WTC11 (cell line): ENCODE data around the gene FLOT2. TPM values are rescaled to one million over a fixed set of nuclear protein-coding genes. Genes with fewer than 3 reads are reported as not detected.

ENCODE experiments used
- ATAC-seq: fragments of 200-7000 bp; cut with Tn5 transposase; 2 replicates; pipeline ENCODE4 v1.10.0; 2021; ENCODE audit warnings: mild to moderate bottlenecking, moderate library complexity
- Bru-seq: library from RNA; stranded (reverse); fragments of 400-500 nt; gene quantifications from one replicate; lab custom pipeline; 2021; lab: Mats Ljungman, UMichigan
- CTCF ChIA-PET: fragments of 300-600 bp; sonication (Branson Sonifier 250); formaldehyde crosslinking; loops from one replicate; lab custom pipeline; 2021; ENCODE audit warnings: antibody characterized with exemption; lab: Charles Lee
- POLR2A ChIA-PET: fragments of 350-600 bp; sonication (Branson Sonifier 250); formaldehyde crosslinking; loops from one replicate; lab custom pipeline; 2021; ENCODE audit warnings: antibody characterized with exemption; lab: Charles Lee
- DNase-seq: peaks from one replicate; pipeline ENCODE4 v3.0.0; 2021; ENCODE audit warnings: low spot score
- H3K27ac Mint-ChIP-seq: 2 replicates; pipeline ENCODE4 v1.8.0; 2021; ENCODE audit warnings: mixed read lengths
- H3K27me3 Mint-ChIP-seq: 2 replicates; pipeline ENCODE4 v1.8.0; 2021; ENCODE audit warnings: low read depth, mild to moderate bottlenecking, moderate library complexity, mixed read lengths
- H3K36me3 Mint-ChIP-seq: 2 replicates; pipeline ENCODE4 v1.8.0; 2021; ENCODE audit warnings: mixed read lengths
- H3K4me1 Mint-ChIP-seq: 2 replicates; pipeline ENCODE4 v1.8.0; 2022; ENCODE audit warnings: mixed read lengths
- H3K4me3 Mint-ChIP-seq: 2 replicates; pipeline ENCODE4 v1.8.0; 2021; ENCODE audit warnings: mild to moderate bottlenecking, moderate library complexity, mixed read lengths
- H3K9me3 Mint-ChIP-seq: 2 replicates; pipeline ENCODE4 v1.8.0; 2021; ENCODE audit warnings: mixed read lengths
- CBFB ChIP-seq: sonication (generic); formaldehyde crosslinking; IDR thresholded peaks from 2 replicates; pipeline ENCODE4 v1.8.1; 2022; ENCODE audit warnings: mild to moderate bottlenecking, low read depth, missing genetic modification reagents
- EMX1 ChIP-seq: fragments of 250-450 bp; sonication (Bioruptor Pico); IDR thresholded peaks from 2 replicates; pipeline ENCODE4 v1.8.0; 2021; ENCODE audit warnings: mild to moderate bottlenecking
- ETV6 ChIP-seq: sonication (generic); formaldehyde crosslinking; IDR thresholded peaks from 2 replicates; pipeline ENCODE4 v1.8.1; 2022; ENCODE audit warnings: mild to moderate bottlenecking, missing genetic modification reagents
- FOXP1 ChIP-seq: sonication (generic); formaldehyde crosslinking; IDR thresholded peaks from 2 replicates; pipeline ENCODE4 v1.8.0; 2022; ENCODE audit warnings: missing genetic modification reagents, mild to moderate bottlenecking, moderate library complexity, borderline replicate concordance
- GABPB1 ChIP-seq: sonication (generic); formaldehyde crosslinking; IDR thresholded peaks from 2 replicates; pipeline ENCODE4 v1.8.1; 2023; ENCODE audit warnings: mild to moderate bottlenecking, missing genetic modification reagents
- KAT7 ChIP-seq: sonication (generic); formaldehyde crosslinking; IDR thresholded peaks from 2 replicates; pipeline ENCODE4 v1.8.1; 2023; ENCODE audit warnings: missing genetic modification reagents, mild to moderate bottlenecking, borderline replicate concordance
- MYBL2 ChIP-seq: sonication (generic); formaldehyde crosslinking; IDR thresholded peaks from 2 replicates; pipeline ENCODE4 v1.8.1; 2023; ENCODE audit warnings: mild to moderate bottlenecking, moderate library complexity, missing genetic modification reagents
- NFATC4 ChIP-seq: fragments of 250-450 bp; sonication (Bioruptor Pico); IDR thresholded peaks from 2 replicates; pipeline ENCODE4 v1.9.0; 2021; ENCODE audit warnings: mild to moderate bottlenecking
- PRRX2 ChIP-seq: fragments of 250-450 bp; sonication (Bioruptor Pico); IDR thresholded peaks from 2 replicates; pipeline ENCODE4 v1.8.0; 2021; ENCODE audit warnings: mild to moderate bottlenecking
- RELA ChIP-seq: sonication (generic); formaldehyde crosslinking; IDR thresholded peaks from 2 replicates; pipeline ENCODE4 v1.8.1; 2022; ENCODE audit warnings: missing genetic modification reagents, mild to moderate bottlenecking, borderline replicate concordance
- TCF7 ChIP-seq: sonication (generic); formaldehyde crosslinking; IDR thresholded peaks from 2 replicates; pipeline ENCODE4 v1.8.0; 2022; ENCODE audit warnings: mild to moderate bottlenecking, low read depth, missing genetic modification reagents, moderate library complexity
- TEAD1 ChIP-seq: sonication (generic); formaldehyde crosslinking; IDR thresholded peaks from 2 replicates; pipeline ENCODE4 v1.8.0; 2022; ENCODE audit warnings: mild to moderate bottlenecking, missing genetic modification reagents
- TP53 ChIP-seq: sonication (generic); formaldehyde crosslinking; IDR thresholded peaks from 2 replicates; pipeline ENCODE4 v1.8.1; 2023; ENCODE audit warnings: mild to moderate bottlenecking, missing genetic modification reagents
- ZNF138 ChIP-seq: sonication (generic); formaldehyde crosslinking; conservative IDR thresholded peaks from 2 replicates; pipeline ENCODE4 v1.8.1; 2022; ENCODE audit warnings: mild to moderate bottlenecking, moderate library complexity, missing genetic modification reagents
- ZNF219 ChIP-seq: sonication (generic); formaldehyde crosslinking; IDR thresholded peaks from 2 replicates; pipeline ENCODE4 v1.8.0; 2023; ENCODE audit warnings: missing genetic modification reagents, mild to moderate bottlenecking, borderline replicate concordance
- ZNF416 ChIP-seq: fragments of 250-450 bp; sonication (Bioruptor Pico); IDR thresholded peaks from 2 replicates; pipeline ENCODE4 v1.9.0; 2021; ENCODE audit warnings: mild to moderate bottlenecking, inconsistent platforms
- long read RNA-seq, 3 experiments: library from RNA in 1 of 3; library from capped mRNA in 1 of 3; library from polyadenylated mRNA in 1 of 3; unstranded in 2 of 3; stranded (forward) in 1 of 3; transcript quantifications; one replicate each; pipeline ENCODE4 v2.0.0, GENCODE V29; 2021
- total RNA-seq: library from RNA; stranded (reverse); gene quantifications from 3 replicates; pipeline ENCODE4 v1.2.3, GENCODE V29; 2021
- TF ChIP-seq, protein P1 (sequence below): sonication (generic); formaldehyde crosslinking; IDR thresholded peaks from 2 replicates; pipeline ENCODE4 v1.8.1; 2023; ENCODE audit warnings: mild to moderate bottlenecking, missing genetic modification reagents, moderate library complexity
- TF ChIP-seq, protein P2 (sequence below): fragments of 200-600 bp; IDR thresholded peaks from 2 replicates; pipeline ENCODE4 v1.8.0; 2022; ENCODE audit warnings: antibody characterized with exemption
- TF ChIP-seq, protein P3 (sequence below): sonication (generic); formaldehyde crosslinking; IDR thresholded peaks from 2 replicates; pipeline ENCODE4 v1.8.1; 2023; ENCODE audit warnings: mild to moderate bottlenecking, moderate library complexity, missing genetic modification reagents
- TF ChIP-seq, protein P4 (sequence below): fragments of 250-450 bp; sonication (Bioruptor Pico); IDR thresholded peaks from 2 replicates; pipeline ENCODE4 v1.9.0; 2021; ENCODE audit warnings: mild to moderate bottlenecking, borderline replicate concordance
- TF ChIP-seq, protein P5 (sequence below): sonication (generic); formaldehyde crosslinking; IDR thresholded peaks from 2 replicates; pipeline ENCODE4 v1.8.1; 2023; ENCODE audit warnings: mild to moderate bottlenecking, missing genetic modification reagents

Gene FLOT2, protein sequence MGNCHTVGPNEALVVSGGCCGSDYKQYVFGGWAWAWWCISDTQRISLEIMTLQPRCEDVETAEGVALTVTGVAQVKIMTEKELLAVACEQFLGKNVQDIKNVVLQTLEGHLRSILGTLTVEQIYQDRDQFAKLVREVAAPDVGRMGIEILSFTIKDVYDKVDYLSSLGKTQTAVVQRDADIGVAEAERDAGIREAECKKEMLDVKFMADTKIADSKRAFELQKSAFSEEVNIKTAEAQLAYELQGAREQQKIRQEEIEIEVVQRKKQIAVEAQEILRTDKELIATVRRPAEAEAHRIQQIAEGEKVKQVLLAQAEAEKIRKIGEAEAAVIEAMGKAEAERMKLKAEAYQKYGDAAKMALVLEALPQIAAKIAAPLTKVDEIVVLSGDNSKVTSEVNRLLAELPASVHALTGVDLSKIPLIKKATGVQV
- total RNA-seq = 139 to 153 TPM (median 144 TPM) in 3 replicates
- Bru-seq, nascent RNA = percentile 68 among the genes with signal in this experiment
- long read RNA-seq, experiment 1, transcript FLOT2-206 (12 exons, 2,679 nt) = minor isoform, 12 of 715 reads
- long read RNA-seq, experiment 1, transcript FLOT2-202 (11 exons, 2,618 nt) = major isoform, 570 of 715 reads
- long read RNA-seq, experiment 1, transcript FLOT2-210 (11 exons, 2,585 nt) = minor isoform, 9 of 715 reads
- long read RNA-seq, experiment 1, partial matches to known transcripts = 40 of 715 reads
- long read RNA-seq, experiment 1, other reads (novel, unspliced or antisense) = 84 of 715 reads
- long read RNA-seq, experiment 2, transcript FLOT2-202 (11 exons, 2,618 nt) = major isoform, 56 of 148 reads
- long read RNA-seq, experiment 2, partial matches to known transcripts = 42 of 148 reads
- long read RNA-seq, experiment 2, other reads (novel, unspliced or antisense) = 46 of 148 reads
- long read RNA-seq, experiment 3, transcript FLOT2-202 (11 exons, 2,618 nt) = major isoform, 25 of 50 reads
- long read RNA-seq, experiment 3, partial matches to known transcripts = 11 of 50 reads
- long read RNA-seq, experiment 3, other reads (novel, unspliced or antisense) = 13 of 50 reads

DNA sequence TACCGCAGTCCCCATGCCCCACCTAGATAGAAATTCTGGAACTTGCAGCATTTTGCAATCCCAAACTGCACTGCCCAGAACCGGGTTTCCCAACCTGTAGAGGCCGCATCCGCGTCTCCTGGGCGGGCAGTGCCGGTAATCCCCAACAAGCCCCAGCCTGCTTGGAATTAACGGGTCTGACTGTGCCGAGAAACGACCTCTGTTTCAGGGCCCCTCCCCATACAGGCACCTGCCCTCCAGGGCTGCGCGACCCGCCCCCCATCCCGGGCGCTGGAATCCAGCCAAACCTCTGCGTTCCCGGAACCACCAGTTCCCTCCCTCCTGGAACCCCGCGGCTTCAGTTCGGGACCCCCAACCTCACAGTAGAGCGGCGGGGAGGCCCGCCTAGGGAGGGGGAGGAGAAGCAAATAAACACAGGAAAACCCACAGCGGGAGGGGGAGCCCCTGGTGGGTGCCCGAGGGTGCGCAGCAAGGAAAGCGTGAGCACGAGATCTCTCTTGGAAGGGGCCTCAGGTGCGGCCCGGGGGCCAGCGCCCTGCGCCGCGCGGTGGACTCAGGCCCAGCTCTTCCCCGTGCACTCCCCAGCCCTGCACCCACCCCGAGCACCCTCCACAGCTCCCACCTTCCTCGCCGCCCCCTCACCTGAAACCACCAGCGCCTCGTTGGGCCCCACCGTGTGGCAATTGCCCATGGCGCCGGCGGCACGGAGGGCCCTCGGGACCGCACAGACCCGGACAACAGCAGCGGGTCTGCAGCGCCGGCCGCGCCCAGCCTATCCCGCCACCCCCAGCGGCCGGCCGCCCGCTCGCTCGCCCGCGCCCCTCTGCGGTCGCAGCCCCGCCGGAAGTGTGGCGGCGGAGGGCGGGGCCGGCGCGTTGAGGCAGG lies at the start of gene FLOT2:
TSS of gene FLOT2 (minus strand) at position 850 of the 885 bp plus-strand sequence. CDS start at position 691, 159 bp downstream.
- peaks cover 13% of the 10 kb centered on the region for H3K36me3 Mint-ChIP-seq
- H3K27ac Mint-ChIP-seq = peak within 1 kb of the TSS; percentile 93
- ATAC-seq (peak; percentile 69), DNase-seq (peak; percentile 72)
- peaks cover 33% of the 10 kb centered on the region for H3K4me1 Mint-ChIP-seq
- ChIA-PET CTCF (interaction anchor here (0.9 to 5.1 kb wide), 12 partner anchors 15 to 220 kb away, joined by 4 to 55 read pairs (median 6); partner anchors contain the start of genes NEK8, PHF12, RPL23A and TLCD1), POLR2A (interaction anchor here (0.8 to 4.0 kb wide), 6 partner anchors 20 to 178 kb away, joined by 3 to 21 read pairs (median 4); partner anchors contain the start of genes FAM222B, NEK8 and RPL23A)
- no peaks in the 10 kb centered on the region for H3K27me3 Mint-ChIP-seq
- H3K9me3 Mint-ChIP-seq = no peaks in the 10 kb centered on the region
- peak within 1 kb of the TSS; percentile 94 for H3K4me3 Mint-ChIP-seq
- TF ChIP-seq ZNF416 = peak; percentile 59; the same call in 1 of the 2 replicates
- peak; percentile 39; the same call in 1 of the 2 replicates for TF ChIP-seq TEAD1
- TF ChIP-seq, protein P1, sequence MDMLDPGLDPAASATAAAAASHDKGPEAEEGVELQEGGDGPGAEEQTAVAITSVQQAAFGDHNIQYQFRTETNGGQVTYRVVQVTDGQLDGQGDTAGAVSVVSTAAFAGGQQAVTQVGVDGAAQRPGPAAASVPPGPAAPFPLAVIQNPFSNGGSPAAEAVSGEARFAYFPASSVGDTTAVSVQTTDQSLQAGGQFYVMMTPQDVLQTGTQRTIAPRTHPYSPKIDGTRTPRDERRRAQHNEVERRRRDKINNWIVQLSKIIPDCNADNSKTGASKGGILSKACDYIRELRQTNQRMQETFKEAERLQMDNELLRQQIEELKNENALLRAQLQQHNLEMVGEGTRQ (CRISPR knock-in tag) = peak; percentile 48
- peak; percentile 73; the same call in 1 of the 2 replicates for TF ChIP-seq TP53 (CRISPR knock-in tag)
- TF ChIP-seq RELA (CRISPR knock-in tag) = peak; percentile 76; the same call in 1 of the 2 replicates
- no peak for TF ChIP-seq ZNF138 (CRISPR knock-in tag)
- peak; percentile 1 for TF ChIP-seq PRRX2
- TF ChIP-seq, protein P2, sequence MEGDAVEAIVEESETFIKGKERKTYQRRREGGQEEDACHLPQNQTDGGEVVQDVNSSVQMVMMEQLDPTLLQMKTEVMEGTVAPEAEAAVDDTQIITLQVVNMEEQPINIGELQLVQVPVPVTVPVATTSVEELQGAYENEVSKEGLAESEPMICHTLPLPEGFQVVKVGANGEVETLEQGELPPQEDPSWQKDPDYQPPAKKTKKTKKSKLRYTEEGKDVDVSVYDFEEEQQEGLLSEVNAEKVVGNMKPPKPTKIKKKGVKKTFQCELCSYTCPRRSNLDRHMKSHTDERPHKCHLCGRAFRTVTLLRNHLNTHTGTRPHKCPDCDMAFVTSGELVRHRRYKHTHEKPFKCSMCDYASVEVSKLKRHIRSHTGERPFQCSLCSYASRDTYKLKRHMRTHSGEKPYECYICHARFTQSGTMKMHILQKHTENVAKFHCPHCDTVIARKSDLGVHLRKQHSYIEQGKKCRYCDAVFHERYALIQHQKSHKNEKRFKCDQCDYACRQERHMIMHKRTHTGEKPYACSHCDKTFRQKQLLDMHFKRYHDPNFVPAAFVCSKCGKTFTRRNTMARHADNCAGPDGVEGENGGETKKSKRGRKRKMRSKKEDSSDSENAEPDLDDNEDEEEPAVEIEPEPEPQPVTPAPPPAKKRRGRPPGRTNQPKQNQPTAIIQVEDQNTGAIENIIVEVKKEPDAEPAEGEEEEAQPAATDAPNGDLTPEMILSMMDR = no peak
- TF ChIP-seq ETV6 (CRISPR knock-in tag) = 0 out of 2 replicates have a peak, but pooled peaks have one; percentile 25
- peak; percentile 88 for TF ChIP-seq FOXP1 (CRISPR knock-in tag)
- TF ChIP-seq KAT7 = peak; percentile 94
- peak; percentile 75; the same call in 1 of the 2 replicates for TF ChIP-seq EMX1 (CRISPR knock-in tag)
- peak; percentile 57; the same call in 1 of the 2 replicates for TF ChIP-seq TCF7 (CRISPR knock-in tag)
- TF ChIP-seq, protein P3, sequence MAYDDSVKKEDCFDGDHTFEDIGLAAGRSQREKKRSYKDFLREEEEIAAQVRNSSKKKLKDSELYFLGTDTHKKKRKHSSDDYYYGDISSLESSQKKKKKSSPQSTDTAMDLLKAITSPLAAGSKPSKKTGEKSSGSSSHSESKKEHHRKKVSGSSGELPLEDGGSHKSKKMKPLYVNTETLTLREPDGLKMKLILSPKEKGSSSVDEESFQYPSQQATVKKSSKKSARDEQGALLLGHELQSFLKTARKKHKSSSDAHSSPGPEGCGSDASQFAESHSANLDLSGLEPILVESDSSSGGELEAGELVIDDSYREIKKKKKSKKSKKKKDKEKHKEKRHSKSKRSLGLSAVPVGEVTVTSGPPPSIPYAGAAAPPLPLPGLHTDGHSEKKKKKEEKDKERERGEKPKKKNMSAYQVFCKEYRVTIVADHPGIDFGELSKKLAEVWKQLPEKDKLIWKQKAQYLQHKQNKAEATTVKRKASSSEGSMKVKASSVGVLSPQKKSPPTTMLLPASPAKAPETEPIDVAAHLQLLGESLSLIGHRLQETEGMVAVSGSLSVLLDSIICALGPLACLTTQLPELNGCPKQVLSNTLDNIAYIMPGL (CRISPR knock-in tag) = peak; percentile 57; the same call in 1 of the 2 replicates
- TF ChIP-seq, protein P4, sequence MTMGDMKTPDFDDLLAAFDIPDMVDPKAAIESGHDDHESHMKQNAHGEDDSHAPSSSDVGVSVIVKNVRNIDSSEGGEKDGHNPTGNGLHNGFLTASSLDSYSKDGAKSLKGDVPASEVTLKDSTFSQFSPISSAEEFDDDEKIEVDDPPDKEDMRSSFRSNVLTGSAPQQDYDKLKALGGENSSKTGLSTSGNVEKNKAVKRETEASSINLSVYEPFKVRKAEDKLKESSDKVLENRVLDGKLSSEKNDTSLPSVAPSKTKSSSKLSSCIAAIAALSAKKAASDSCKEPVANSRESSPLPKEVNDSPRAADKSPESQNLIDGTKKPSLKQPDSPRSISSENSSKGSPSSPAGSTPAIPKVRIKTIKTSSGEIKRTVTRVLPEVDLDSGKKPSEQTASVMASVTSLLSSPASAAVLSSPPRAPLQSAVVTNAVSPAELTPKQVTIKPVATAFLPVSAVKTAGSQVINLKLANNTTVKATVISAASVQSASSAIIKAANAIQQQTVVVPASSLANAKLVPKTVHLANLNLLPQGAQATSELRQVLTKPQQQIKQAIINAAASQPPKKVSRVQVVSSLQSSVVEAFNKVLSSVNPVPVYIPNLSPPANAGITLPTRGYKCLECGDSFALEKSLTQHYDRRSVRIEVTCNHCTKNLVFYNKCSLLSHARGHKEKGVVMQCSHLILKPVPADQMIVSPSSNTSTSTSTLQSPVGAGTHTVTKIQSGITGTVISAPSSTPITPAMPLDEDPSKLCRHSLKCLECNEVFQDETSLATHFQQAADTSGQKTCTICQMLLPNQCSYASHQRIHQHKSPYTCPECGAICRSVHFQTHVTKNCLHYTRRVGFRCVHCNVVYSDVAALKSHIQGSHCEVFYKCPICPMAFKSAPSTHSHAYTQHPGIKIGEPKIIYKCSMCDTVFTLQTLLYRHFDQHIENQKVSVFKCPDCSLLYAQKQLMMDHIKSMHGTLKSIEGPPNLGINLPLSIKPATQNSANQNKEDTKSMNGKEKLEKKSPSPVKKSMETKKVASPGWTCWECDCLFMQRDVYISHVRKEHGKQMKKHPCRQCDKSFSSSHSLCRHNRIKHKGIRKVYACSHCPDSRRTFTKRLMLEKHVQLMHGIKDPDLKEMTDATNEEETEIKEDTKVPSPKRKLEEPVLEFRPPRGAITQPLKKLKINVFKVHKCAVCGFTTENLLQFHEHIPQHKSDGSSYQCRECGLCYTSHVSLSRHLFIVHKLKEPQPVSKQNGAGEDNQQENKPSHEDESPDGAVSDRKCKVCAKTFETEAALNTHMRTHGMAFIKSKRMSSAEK (CRISPR knock-in tag) = no peak
- TF ChIP-seq, protein P5, sequence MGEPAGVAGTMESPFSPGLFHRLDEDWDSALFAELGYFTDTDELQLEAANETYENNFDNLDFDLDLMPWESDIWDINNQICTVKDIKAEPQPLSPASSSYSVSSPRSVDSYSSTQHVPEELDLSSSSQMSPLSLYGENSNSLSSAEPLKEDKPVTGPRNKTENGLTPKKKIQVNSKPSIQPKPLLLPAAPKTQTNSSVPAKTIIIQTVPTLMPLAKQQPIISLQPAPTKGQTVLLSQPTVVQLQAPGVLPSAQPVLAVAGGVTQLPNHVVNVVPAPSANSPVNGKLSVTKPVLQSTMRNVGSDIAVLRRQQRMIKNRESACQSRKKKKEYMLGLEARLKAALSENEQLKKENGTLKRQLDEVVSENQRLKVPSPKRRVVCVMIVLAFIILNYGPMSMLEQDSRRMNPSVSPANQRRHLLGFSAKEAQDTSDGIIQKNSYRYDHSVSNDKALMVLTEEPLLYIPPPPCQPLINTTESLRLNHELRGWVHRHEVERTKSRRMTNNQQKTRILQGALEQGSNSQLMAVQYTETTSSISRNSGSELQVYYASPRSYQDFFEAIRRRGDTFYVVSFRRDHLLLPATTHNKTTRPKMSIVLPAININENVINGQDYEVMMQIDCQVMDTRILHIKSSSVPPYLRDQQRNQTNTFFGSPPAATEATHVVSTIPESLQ (CRISPR knock-in tag) = 0 out of 2 replicates have a peak, but pooled peaks have one; percentile 25
- no peak for TF ChIP-seq ZNF219 (CRISPR knock-in tag)
- TF ChIP-seq NFATC4 (CRISPR knock-in tag) = peak; percentile 30; the same call in 1 of the 2 replicates
- TF ChIP-seq GABPB1 (CRISPR knock-in tag) = no peak
- TF ChIP-seq MYBL2 (CRISPR knock-in tag) = peak; percentile 55; the same call in 1 of the 2 replicates
- 0 out of 2 replicates have a peak, but pooled peaks have one; percentile 73 for TF ChIP-seq CBFB
